ENCODE results near the gene ARHGAP18.

The ARHGAP18 gene

DNA sequence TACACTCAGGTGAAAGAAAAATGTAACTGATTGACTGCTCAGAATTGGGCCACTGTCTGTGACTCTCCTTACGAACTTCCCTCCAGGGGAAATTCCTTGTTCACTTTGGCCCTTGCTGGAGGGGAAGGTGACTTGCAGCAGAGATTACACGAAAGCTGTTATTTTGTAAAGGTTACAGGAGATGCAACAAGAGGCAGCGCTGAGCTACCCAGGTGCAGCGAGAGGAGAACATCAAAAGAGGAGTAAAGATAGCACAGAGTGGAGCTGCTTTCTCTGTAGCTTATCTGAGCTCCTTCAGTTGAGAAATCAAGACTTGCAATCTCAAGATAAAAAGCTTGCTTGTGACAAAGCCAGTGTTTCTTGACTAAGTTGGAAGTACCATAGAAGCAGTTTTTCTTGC lies 144.6 kb downstream of the ARHGAP18 start:
- Histone ChIP-seq H3K9me3 (replicated peaks; ENCODE audit: insufficient read depth, low read length) (no peaks in the 10 kb centered on the region), H2AFZ (ENCODE audit: low read length) (no peak overlapping the region), H3K4me2 (ENCODE audit: low read depth, low read length) (no peak overlapping the region), H3K27me3 (replicated peaks; ENCODE audit: insufficient read depth, low read length) (no peaks in the 10 kb centered on the region), H3K4me1 (ENCODE audit: low read length) (no peaks in the 10 kb centered on the region), H3F3A (ENCODE audit: insufficient read depth, low read length) (no peaks in the 10 kb centered on the region), H3K4me3 (ENCODE audit: low read length) (no peak overlapping the region), H3K79me2 (ENCODE audit: low read length) (no peaks in the 10 kb centered on the region), H3K9me2 (replicated peaks; ENCODE audit: insufficient read depth, low read length) (no peaks in the 10 kb centered on the region), H4K20me1 (ENCODE audit: insufficient read depth, low read length) (no peaks in the 10 kb centered on the region), H3K36me3 (replicated peaks; ENCODE audit: insufficient read depth, low read length) (no peaks in the 10 kb centered on the region), H3K27ac (ENCODE audit: low read length) (no peak overlapping the region), H3K9ac (ENCODE audit: low read length) (no peak overlapping the region)
- DNase-seq: no peak
- TF ChIP-seq EZH2phosphoT487 (IDR thresholded peaks at IDR 0.05; ENCODE audit: low read length) (no peak), EZH2 (optimal IDR thresholded peaks at IDR 0.05; ENCODE audit: low read depth, low read length) (no peak)
- TF ChIP-seq, protein P1, sequence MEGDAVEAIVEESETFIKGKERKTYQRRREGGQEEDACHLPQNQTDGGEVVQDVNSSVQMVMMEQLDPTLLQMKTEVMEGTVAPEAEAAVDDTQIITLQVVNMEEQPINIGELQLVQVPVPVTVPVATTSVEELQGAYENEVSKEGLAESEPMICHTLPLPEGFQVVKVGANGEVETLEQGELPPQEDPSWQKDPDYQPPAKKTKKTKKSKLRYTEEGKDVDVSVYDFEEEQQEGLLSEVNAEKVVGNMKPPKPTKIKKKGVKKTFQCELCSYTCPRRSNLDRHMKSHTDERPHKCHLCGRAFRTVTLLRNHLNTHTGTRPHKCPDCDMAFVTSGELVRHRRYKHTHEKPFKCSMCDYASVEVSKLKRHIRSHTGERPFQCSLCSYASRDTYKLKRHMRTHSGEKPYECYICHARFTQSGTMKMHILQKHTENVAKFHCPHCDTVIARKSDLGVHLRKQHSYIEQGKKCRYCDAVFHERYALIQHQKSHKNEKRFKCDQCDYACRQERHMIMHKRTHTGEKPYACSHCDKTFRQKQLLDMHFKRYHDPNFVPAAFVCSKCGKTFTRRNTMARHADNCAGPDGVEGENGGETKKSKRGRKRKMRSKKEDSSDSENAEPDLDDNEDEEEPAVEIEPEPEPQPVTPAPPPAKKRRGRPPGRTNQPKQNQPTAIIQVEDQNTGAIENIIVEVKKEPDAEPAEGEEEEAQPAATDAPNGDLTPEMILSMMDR (IDR thresholded peaks at IDR 0.05; ENCODE audit: low read length): no peak

DNA sequence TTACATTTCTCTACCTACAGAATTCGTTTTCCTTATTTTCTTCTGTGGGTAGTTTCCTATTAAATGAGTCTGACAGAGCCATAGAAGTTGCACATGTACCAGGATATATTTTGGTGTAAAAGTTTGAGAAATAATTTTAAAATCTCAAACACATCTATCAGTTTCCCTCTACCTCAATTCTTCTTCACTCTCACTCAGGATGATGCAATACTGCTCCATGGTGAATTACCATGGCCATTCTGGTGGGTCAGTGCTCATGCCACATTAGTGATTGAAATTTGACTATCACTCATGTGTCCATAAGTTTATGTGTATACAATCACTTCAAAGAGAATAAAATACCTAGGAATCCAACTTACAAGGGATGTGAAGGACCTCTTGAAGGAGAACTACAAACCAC lies 151.7 kb downstream of the ARHGAP18 start:
- Histone ChIP-seq H3K4me3 (ENCODE audit: low read length) (no peak overlapping the region), H3K36me3 (replicated peaks; ENCODE audit: insufficient read depth, low read length) (no peaks in the 10 kb centered on the region), H3K4me1 (ENCODE audit: low read length) (no peaks in the 10 kb centered on the region), H3K27ac (ENCODE audit: low read length) (no peak overlapping the region), H3K9ac (ENCODE audit: low read length) (no peak overlapping the region), H3K9me2 (replicated peaks; ENCODE audit: insufficient read depth, low read length) (no peaks in the 10 kb centered on the region), H3K27me3 (replicated peaks; ENCODE audit: insufficient read depth, low read length) (no peaks in the 10 kb centered on the region), H3K9me3 (replicated peaks; ENCODE audit: insufficient read depth, low read length) (no peaks in the 10 kb centered on the region), H3K79me2 (ENCODE audit: low read length) (no peaks in the 10 kb centered on the region), H3F3A (ENCODE audit: insufficient read depth, low read length) (no peaks in the 10 kb centered on the region), H4K20me1 (ENCODE audit: insufficient read depth, low read length) (no peaks in the 10 kb centered on the region), H3K4me2 (ENCODE audit: low read depth, low read length) (no peak overlapping the region), H2AFZ (ENCODE audit: low read length) (no peak overlapping the region)
- TF ChIP-seq EZH2phosphoT487 (IDR thresholded peaks at IDR 0.05; ENCODE audit: low read length) (no peak), EZH2 (optimal IDR thresholded peaks at IDR 0.05; ENCODE audit: low read depth, low read length) (no peak)
- TF ChIP-seq, protein P1 (IDR thresholded peaks at IDR 0.05; ENCODE audit: low read length): no peak
- no peak for DNase-seq

DNA sequence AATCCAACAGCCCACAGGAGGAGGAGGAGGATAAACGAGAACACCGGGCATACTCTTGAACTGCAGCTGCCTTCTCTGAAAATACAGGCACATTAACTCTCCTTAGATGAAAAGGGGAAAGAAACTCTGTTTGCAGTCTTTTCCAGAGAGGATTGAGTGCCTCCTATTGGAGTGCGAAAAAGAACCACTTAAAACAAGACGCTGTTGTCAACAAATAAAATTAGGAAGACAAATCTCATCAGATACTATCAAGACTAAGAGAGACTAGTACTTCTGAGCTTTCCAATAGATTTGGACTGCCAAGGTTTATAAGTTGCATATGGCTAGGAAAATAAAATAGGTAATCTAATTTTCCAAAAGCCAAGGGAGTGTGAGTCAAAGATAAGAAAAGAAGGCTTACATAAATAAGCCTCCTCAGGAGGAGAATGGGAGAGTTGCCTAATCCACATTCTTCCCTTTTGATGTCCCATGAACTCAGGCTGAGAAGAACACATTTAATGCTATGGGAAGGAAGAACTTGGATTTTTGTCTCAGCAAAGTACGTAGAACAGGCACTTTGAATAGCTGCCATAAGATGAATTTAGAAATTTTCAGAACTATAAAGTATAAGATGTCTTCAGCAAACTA lies 154.7 kb downstream of the ARHGAP18 start:
- Histone ChIP-seq H3F3A (ENCODE audit: insufficient read depth, low read length) (no peaks in the 10 kb centered on the region), H3K4me2 (ENCODE audit: low read depth, low read length) (no peak overlapping the region), H3K36me3 (replicated peaks; ENCODE audit: insufficient read depth, low read length) (no peaks in the 10 kb centered on the region), H3K4me3 (ENCODE audit: low read length) (no peak overlapping the region), H3K9me2 (replicated peaks; ENCODE audit: insufficient read depth, low read length) (no peaks in the 10 kb centered on the region), H3K9me3 (replicated peaks; ENCODE audit: insufficient read depth, low read length) (no peaks in the 10 kb centered on the region; the same call in 1 of the 2 replicates), H3K27me3 (replicated peaks; ENCODE audit: insufficient read depth, low read length) (no peaks in the 10 kb centered on the region), H4K20me1 (ENCODE audit: insufficient read depth, low read length) (no peaks in the 10 kb centered on the region), H3K79me2 (ENCODE audit: low read length) (no peaks in the 10 kb centered on the region), H3K27ac (ENCODE audit: low read length) (no peak overlapping the region), H3K9ac (ENCODE audit: low read length) (no peak overlapping the region), H2AFZ (ENCODE audit: low read length) (no peak overlapping the region), H3K4me1 (ENCODE audit: low read length) (no peaks in the 10 kb centered on the region)
- TF ChIP-seq EZH2 (optimal IDR thresholded peaks at IDR 0.05; ENCODE audit: low read depth, low read length) (no peak), EZH2phosphoT487 (IDR thresholded peaks at IDR 0.05; ENCODE audit: low read length) (no peak)
- TF ChIP-seq, protein P1 (IDR thresholded peaks at IDR 0.05; ENCODE audit: low read length): no peak
- DNase-seq: no peak
